ENCODE data around the gene ATXN8OS.

DNA sequence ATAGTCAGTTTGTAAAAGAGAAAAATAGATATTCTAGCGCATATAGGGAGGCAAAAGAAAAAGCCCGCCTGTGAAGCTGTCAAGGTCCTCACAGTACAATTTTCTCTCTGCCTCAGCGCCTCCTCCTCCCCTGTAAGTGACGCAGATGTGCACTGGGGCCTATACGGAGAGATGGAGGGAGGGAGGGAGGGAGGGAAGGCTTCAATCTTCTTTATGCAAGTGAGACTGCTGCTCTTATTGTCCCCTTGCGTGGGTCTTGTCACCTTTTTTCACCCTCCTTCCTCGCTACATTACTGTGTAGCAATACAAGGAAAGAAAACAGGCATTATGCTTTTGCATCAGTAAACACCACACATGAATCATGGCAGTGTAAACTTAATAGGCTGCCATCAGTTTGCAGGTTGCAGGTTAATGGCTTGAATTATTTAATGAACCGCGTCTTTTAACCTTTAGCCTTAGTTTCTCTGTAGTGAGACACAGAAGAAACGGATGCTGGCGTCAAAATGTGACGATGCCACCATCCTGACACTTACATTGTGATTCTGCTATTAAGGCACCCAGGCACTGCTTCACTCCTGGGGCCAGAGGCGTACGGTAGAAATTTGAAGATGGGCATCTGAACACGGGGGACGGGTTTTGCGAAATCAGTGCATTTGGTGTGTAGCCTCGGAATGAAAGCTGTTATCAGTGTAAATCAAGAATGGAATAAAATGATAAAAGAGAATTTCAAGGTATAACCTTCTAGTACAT is 905 bp downstream of the ATXN8OS start, which contains the start of gene KLHL1:
- TF ChIP-seq, protein P1, sequence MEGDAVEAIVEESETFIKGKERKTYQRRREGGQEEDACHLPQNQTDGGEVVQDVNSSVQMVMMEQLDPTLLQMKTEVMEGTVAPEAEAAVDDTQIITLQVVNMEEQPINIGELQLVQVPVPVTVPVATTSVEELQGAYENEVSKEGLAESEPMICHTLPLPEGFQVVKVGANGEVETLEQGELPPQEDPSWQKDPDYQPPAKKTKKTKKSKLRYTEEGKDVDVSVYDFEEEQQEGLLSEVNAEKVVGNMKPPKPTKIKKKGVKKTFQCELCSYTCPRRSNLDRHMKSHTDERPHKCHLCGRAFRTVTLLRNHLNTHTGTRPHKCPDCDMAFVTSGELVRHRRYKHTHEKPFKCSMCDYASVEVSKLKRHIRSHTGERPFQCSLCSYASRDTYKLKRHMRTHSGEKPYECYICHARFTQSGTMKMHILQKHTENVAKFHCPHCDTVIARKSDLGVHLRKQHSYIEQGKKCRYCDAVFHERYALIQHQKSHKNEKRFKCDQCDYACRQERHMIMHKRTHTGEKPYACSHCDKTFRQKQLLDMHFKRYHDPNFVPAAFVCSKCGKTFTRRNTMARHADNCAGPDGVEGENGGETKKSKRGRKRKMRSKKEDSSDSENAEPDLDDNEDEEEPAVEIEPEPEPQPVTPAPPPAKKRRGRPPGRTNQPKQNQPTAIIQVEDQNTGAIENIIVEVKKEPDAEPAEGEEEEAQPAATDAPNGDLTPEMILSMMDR (conservative IDR thresholded peaks at IDR 0.05; ENCODE audit: low read length): no peak
- no peak for TF ChIP-seq EZH2phosphoT487 (IDR thresholded peaks at IDR 0.05; ENCODE audit: borderline replicate concordance)
